ENCODE data around the gene MAN2A1. TPM values are rescaled to one million over a fixed set of nuclear protein-coding genes. Genes with fewer than 3 reads are reported as not detected.
A peak's percentile ranks its signal among the peaks of the same experiment; 100 is the strongest.

MAN2A1 gene
- total RNA-seq, 1 experiment from 2014 or later = 21.8 TPM

DNA sequence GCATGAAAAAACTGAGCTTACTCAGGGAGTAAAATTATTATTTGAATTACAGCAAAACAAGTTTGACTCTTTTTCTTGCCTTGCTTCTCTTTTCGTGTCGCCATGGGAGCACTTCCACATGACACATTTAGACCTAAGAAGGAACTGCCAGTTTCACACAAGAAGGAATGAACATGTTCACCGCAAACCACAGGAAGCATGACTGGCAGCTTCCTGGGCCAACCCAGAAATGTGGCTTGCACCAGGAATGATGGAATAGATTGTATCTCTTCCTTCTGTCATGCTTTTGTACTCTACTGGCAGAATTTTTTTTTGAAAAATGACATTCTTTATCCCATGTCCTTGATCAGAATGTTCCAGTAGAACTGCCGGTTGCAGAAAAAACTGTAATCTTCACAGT lies 32.9 kb upstream of the MAN2A1 start:
- peak; percentile 93 for DNase-seq
- Histone ChIP-seq H3K9ac (ENCODE audit: low read length) (no peak overlapping the region), H2AFZ (ENCODE audit: low read length) (no peak overlapping the region)

DNA sequence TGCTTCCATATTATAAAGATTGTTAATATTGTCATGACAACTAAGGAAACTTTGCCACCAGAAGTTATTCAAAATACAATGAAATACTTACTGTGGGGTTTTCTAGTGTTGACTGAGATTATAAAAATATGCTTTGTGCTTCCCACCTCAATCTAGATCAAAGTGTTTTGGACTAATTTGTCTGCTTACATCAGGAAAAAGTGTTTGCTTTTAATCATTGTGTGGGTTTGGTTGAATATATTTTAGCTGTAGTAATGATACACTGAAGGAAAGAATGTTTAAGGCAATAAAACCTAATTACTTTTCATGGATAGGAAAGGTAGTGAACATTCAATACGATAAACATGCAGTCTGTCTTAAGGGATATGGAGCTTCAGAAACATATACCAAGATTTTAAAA lies 29.8 kb upstream of the MAN2A1 start:
- ATAC-seq (no peak), DNase-seq (no peak)
- Histone ChIP-seq H3K27me3 (ENCODE audit: low read length) (no peaks in the 10 kb centered on the region), H3K4me1 (ENCODE audit: insufficient read depth, low read length) (peaks cover 24% of the 10 kb centered on the region), H4K20me1 (ENCODE audit: low read length) (no peaks in the 10 kb centered on the region), H3K9ac (ENCODE audit: low read length) (no peak overlapping the region), H2AFZ (ENCODE audit: low read length) (no peak overlapping the region), H3K9me3 (ENCODE audit: low read length) (no peaks in the 10 kb centered on the region), H3K27ac (ENCODE audit: low read length) (no peak overlapping the region), H3K36me3 (ENCODE audit: low read depth, low read length) (no peaks in the 10 kb centered on the region), H3K4me2 (ENCODE audit: low read length) (no peak overlapping the region), H3K9me2 (replicated peaks; ENCODE audit: low read length) (no peaks in the 10 kb centered on the region), H3K4me3 (ENCODE audit: low read length) (no peak overlapping the region), H3K79me2 (ENCODE audit: low read length) (no peaks in the 10 kb centered on the region), H3F3A (ENCODE audit: low read length, unreplicated experiment) (no peaks in the 10 kb centered on the region)
- intact Hi-C loops (cut with micrococcal nuclease) = loop anchor here (10.0 kb wide), 1 partner anchor 185 kb away; no protein-coding TSS in a partner anchor
- TF ChIP-seq, protein P1, sequence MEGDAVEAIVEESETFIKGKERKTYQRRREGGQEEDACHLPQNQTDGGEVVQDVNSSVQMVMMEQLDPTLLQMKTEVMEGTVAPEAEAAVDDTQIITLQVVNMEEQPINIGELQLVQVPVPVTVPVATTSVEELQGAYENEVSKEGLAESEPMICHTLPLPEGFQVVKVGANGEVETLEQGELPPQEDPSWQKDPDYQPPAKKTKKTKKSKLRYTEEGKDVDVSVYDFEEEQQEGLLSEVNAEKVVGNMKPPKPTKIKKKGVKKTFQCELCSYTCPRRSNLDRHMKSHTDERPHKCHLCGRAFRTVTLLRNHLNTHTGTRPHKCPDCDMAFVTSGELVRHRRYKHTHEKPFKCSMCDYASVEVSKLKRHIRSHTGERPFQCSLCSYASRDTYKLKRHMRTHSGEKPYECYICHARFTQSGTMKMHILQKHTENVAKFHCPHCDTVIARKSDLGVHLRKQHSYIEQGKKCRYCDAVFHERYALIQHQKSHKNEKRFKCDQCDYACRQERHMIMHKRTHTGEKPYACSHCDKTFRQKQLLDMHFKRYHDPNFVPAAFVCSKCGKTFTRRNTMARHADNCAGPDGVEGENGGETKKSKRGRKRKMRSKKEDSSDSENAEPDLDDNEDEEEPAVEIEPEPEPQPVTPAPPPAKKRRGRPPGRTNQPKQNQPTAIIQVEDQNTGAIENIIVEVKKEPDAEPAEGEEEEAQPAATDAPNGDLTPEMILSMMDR (conservative IDR thresholded peaks at IDR 0.05; ENCODE audit: low read depth, low read length) = no peak
- TF ChIP-seq EZH2phosphoT487 (IDR thresholded peaks at IDR 0.05; ENCODE audit: borderline replicate concordance, low read length) = no peak
- no peak for TF ChIP-seq EZH2 (IDR thresholded peaks at IDR 0.05; ENCODE audit: low read length, unreplicated experiment)
- ChIA-PET CTCF (no interaction called here), POLR2A (ENCODE audit: unreplicated experiment) (no interaction called here)
- BruUV-seq (replicated peaks) = no TSS peak

More for the DNA sequence above, 32.9 kb upstream of the MAN2A1 start:
- BruUV-seq (replicated peaks) = no TSS peak
- Histone ChIP-seq H3K9me2 (replicated peaks; ENCODE audit: low read length) (no peaks in the 10 kb centered on the region), H3K27me3 (ENCODE audit: low read length) (no peaks in the 10 kb centered on the region), H3K79me2 (ENCODE audit: low read length) (no peaks in the 10 kb centered on the region), H3K36me3 (ENCODE audit: low read depth, low read length) (no peaks in the 10 kb centered on the region), H3K4me2 (ENCODE audit: low read length) (peak overlapping the region; percentile 49), H3K4me3 (ENCODE audit: low read length) (no peak overlapping the region), H4K20me1 (ENCODE audit: low read length) (no peaks in the 10 kb centered on the region), H3F3A (ENCODE audit: low read length, unreplicated experiment) (no peaks in the 10 kb centered on the region), H3K4me1 (ENCODE audit: insufficient read depth, low read length) (peaks cover 41% of the 10 kb centered on the region), H3K9me3 (ENCODE audit: low read length) (no peaks in the 10 kb centered on the region), H3K27ac (ENCODE audit: low read length) (peak overlapping the region; percentile 54)
- ChIA-PET POLR2A (ENCODE audit: unreplicated experiment) (no interaction called here), CTCF (interaction anchor here (0.6 kb wide), 2 partner anchors 312 to 328 kb away, joined by 3 to 7 read pairs; no protein-coding TSS in a partner anchor)
- ATAC-seq = peak; percentile 87
- intact Hi-C loops (cut with micrococcal nuclease) = loop anchor here (10.0 kb wide), 1 partner anchor 182 kb away; no protein-coding TSS in a partner anchor
- TF ChIP-seq, protein P1 (conservative IDR thresholded peaks at IDR 0.05; ENCODE audit: low read depth, low read length) = no peak
- TF ChIP-seq EZH2phosphoT487 (IDR thresholded peaks at IDR 0.05; ENCODE audit: borderline replicate concordance, low read length) = 0 out of 2 replicates have a peak, but pooled peaks have one; percentile 49

DNA sequence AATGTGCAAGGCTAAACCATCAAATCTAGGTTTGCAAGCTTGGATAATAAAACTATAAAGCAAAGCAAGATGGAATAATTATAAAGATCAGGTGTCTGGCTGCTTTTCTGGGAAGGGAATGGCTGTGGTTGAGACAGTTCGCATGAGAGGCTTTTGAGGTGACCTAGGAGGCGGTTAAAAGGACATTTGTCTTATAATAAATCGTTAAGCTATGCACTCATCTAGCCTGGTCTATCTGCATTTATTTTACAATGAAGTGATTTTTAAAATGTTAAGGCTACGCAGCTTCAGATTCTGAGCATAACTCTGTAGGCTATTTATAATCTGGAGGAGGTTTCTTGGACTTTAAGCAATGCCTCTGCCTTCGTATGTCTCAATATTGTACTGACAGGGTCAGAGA lies 29.4 kb upstream of the MAN2A1 start:
- ATAC-seq (no peak), DNase-seq (no peak)
- TF ChIP-seq EZH2 (IDR thresholded peaks at IDR 0.05; ENCODE audit: low read length, unreplicated experiment) (no peak), EZH2phosphoT487 (IDR thresholded peaks at IDR 0.05; ENCODE audit: borderline replicate concordance, low read length) (no peak)
- TF ChIP-seq, protein P1 (conservative IDR thresholded peaks at IDR 0.05; ENCODE audit: low read depth, low read length) = no peak
- Histone ChIP-seq H3K36me3 (ENCODE audit: low read depth, low read length) (no peaks in the 10 kb centered on the region), H3K27ac (ENCODE audit: low read length) (no peak overlapping the region), H3K4me1 (ENCODE audit: insufficient read depth, low read length) (peaks cover 20% of the 10 kb centered on the region), H3K9me2 (replicated peaks; ENCODE audit: low read length) (no peaks in the 10 kb centered on the region), H3K4me3 (ENCODE audit: low read length) (no peak overlapping the region), H3F3A (ENCODE audit: low read length, unreplicated experiment) (no peaks in the 10 kb centered on the region), H3K9me3 (ENCODE audit: low read length) (no peaks in the 10 kb centered on the region), H3K79me2 (ENCODE audit: low read length) (no peaks in the 10 kb centered on the region), H3K27me3 (ENCODE audit: low read length) (no peaks in the 10 kb centered on the region), H4K20me1 (ENCODE audit: low read length) (no peaks in the 10 kb centered on the region), H3K4me2 (ENCODE audit: low read length) (no peak overlapping the region), H3K9ac (ENCODE audit: low read length) (no peak overlapping the region), H2AFZ (ENCODE audit: low read length) (no peak overlapping the region)
- CTCF ChIA-PET = no interaction called here
- intact Hi-C loops (cut with micrococcal nuclease) = no loop called here
- no TSS peak for BruUV-seq (replicated peaks)
- POLR2A ChIA-PET (ENCODE audit: unreplicated experiment) = no interaction called here
